Sigmoid colon (tissue), 4 donors: Measurements from ENCODE around the gene DEPDC1.

Experiments used
- POLR2A ChIP-seq, 2 donors: fragments of 450-650 bp; IDR thresholded peaks; one replicate each; pipeline ENCODE4 v1.6.1; 2016; ENCODE audit warnings: antibody characterized with exemption in 2 of 2, mild to moderate bottlenecking in 2 of 2, moderate library complexity in 2 of 2
- POLR2AphosphoS5 ChIP-seq, 4 donors: sonication (generic); formaldehyde crosslinking; IDR thresholded peaks; one replicate each; pipeline ENCODE4 v1.6.1; 2017; ENCODE audit warnings: antibody characterized with exemption in 4 of 4
- TF ChIP-seq, protein P1 (sequence below), 4 experiments: fragments of 450-650 bp in 3 of 4; fragments of 200-600 bp in 1 of 4; IDR thresholded peaks; one replicate each; pipeline ENCODE4 v1.5.1; 2016 to 2019; ENCODE audit warnings: antibody characterized with exemption in 4 of 4, mild to moderate bottlenecking in 3 of 4, moderate library complexity in 2 of 4

DNA sequence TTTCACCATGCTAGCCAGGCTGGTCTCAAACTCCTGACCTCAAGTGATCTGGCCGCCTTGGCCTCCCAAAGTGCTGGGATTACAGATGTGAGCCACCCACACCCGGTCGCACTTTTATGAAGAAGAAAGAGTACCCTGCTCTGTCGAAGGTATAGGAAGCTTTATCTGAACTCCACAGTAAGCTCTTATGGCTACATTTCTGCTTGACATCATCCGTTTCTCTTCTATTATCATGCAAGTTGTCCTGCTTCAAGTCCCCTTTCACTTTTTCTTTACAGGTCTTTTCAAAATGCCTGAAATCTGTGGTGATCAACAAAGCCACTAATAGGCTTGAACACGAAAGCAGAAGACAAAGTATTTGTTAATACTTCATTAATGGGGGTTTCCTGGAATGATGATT, 51.2 kb downstream of the DEPDC1 start:
- TF ChIP-seq POLR2A (IDR thresholded peaks at IDR 0.05) (no peak), POLR2AphosphoS5 (IDR thresholded peaks at IDR 0.05) (no peak)
- TF ChIP-seq, protein P1, sequence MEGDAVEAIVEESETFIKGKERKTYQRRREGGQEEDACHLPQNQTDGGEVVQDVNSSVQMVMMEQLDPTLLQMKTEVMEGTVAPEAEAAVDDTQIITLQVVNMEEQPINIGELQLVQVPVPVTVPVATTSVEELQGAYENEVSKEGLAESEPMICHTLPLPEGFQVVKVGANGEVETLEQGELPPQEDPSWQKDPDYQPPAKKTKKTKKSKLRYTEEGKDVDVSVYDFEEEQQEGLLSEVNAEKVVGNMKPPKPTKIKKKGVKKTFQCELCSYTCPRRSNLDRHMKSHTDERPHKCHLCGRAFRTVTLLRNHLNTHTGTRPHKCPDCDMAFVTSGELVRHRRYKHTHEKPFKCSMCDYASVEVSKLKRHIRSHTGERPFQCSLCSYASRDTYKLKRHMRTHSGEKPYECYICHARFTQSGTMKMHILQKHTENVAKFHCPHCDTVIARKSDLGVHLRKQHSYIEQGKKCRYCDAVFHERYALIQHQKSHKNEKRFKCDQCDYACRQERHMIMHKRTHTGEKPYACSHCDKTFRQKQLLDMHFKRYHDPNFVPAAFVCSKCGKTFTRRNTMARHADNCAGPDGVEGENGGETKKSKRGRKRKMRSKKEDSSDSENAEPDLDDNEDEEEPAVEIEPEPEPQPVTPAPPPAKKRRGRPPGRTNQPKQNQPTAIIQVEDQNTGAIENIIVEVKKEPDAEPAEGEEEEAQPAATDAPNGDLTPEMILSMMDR (IDR thresholded peaks at IDR 0.05), result no peak
